Measurements from ENCODE around the gene GABRB1. TPM values are rescaled to one million over a fixed set of nuclear protein-coding genes. Genes with fewer than 3 reads are reported as not detected.

The GABRB1 gene
- total RNA-seq, 1 experiment from 2014 or later, result not detected

DNA sequence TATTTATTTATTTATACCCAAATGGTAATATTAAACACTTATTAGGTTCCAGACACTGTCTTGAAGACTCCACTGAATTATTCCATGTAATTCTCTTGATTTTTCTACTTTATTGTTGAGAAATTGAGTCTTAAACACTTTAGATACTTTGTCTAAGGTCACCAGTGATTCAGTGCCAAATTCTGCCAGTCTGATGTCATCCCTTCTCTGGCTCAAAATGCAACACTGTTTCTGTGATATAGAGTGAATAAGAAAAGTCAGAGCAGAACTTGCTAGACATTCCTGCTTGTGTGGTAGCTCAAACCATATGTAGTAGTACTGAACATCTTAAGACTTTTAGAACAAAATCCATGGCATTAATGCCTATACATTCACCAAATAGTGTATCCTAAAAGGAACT, 164.3 kb downstream of the GABRB1 start:
- Histone ChIP-seq H3K36me3 (ENCODE audit: control insufficient read depth in 1 of 2, insufficient read depth in 2 of 2, low read length in 2 of 2) (no peaks in the 10 kb centered on the region), H2AFZ (ENCODE audit: low read depth, low read length, poor library complexity, severe bottlenecking) (no peak overlapping the region), H3K9me2 (ENCODE audit: insufficient read depth) (no peaks in the 10 kb centered on the region), H3K4me3 (replicated peaks in 1 of 2; ENCODE audit: low read depth in 1 of 2, low read length in 2 of 2) (no peak overlapping the region), H3K9ac (ENCODE audit: low read length) (no peak overlapping the region), H3K79me2 (ENCODE audit: insufficient read depth, low read length) (no peaks in the 10 kb centered on the region), H3K4me1 (ENCODE audit: control insufficient read depth in 1 of 2, insufficient read depth in 2 of 2, low read length in 2 of 2) (no peaks in the 10 kb centered on the region), H4K20me1 (ENCODE audit: insufficient read depth) (no peaks in the 10 kb centered on the region), H3K4me2 (ENCODE audit: low read length) (no peak overlapping the region), H3K27me3 (ENCODE audit: insufficient read depth, low read length) (no peaks in the 10 kb centered on the region), H3K9me3 (ENCODE audit: control insufficient read depth in 1 of 2, insufficient read depth in 1 of 2, low read depth in 1 of 2, low read length in 2 of 2) (no peaks in the 10 kb centered on the region), H3K27ac (ENCODE audit: low read depth, low read length) (no peak overlapping the region)
- no TSS peak for BruUV-seq (replicated peaks)
- no peak for ATAC-seq
- ChIA-PET RAD21 (ENCODE audit: low non-redundant PET in 1 of 2, low total read pairs in 2 of 2, uncharacterized antibody in 2 of 2, unreplicated experiment in 2 of 2) (no interaction called here), CTCF (no interaction called here), POLR2A (no interaction called here)
- intact Hi-C loops (cut with micrococcal nuclease), result no loop called here
- no peak for DNase-seq (ENCODE audit: low read depth, low spot score)
- no peak for TF ChIP-seq POLR2AphosphoS5 (IDR thresholded peaks at IDR 0.05; ENCODE audit: low read depth, low read length)
- no peak for TF ChIP-seq POLR2A (IDR thresholded peaks at IDR 0.05; ENCODE audit: borderline replicate concordance, extremely low read depth, insufficient read depth, insufficient read length)
- no peak for TF ChIP-seq EGR1 (IDR thresholded peaks at IDR 0.05; ENCODE audit: low read depth)
- TF ChIP-seq SP1 (IDR thresholded peaks at IDR 0.05; ENCODE audit: low read depth), result no peak
- no peak for TF ChIP-seq JUND (IDR thresholded peaks at IDR 0.05)
- TF ChIP-seq RAD21 (IDR thresholded peaks at IDR 0.05; ENCODE audit: low read depth), result no peak
- TF ChIP-seq, protein P1, sequence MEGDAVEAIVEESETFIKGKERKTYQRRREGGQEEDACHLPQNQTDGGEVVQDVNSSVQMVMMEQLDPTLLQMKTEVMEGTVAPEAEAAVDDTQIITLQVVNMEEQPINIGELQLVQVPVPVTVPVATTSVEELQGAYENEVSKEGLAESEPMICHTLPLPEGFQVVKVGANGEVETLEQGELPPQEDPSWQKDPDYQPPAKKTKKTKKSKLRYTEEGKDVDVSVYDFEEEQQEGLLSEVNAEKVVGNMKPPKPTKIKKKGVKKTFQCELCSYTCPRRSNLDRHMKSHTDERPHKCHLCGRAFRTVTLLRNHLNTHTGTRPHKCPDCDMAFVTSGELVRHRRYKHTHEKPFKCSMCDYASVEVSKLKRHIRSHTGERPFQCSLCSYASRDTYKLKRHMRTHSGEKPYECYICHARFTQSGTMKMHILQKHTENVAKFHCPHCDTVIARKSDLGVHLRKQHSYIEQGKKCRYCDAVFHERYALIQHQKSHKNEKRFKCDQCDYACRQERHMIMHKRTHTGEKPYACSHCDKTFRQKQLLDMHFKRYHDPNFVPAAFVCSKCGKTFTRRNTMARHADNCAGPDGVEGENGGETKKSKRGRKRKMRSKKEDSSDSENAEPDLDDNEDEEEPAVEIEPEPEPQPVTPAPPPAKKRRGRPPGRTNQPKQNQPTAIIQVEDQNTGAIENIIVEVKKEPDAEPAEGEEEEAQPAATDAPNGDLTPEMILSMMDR (IDR thresholded peaks at IDR 0.05 in 2 of 3, conservative IDR thresholded peaks at IDR 0.05 in 1 of 3; ENCODE audit: borderline replicate concordance in 1 of 3, insufficient read depth in 1 of 3, low read depth in 2 of 3, low read length in 2 of 3), result no peak
- TF ChIP-seq FOSL1 (IDR thresholded peaks at IDR 0.05; ENCODE audit: low read depth), result no peak
- no peak for TF ChIP-seq SIN3A (IDR thresholded peaks at IDR 0.05; ENCODE audit: low read depth)
- no peak for TF ChIP-seq ZNF274 (IDR thresholded peaks at IDR 0.05; ENCODE audit: low read depth, low read length)
- no peak for TF ChIP-seq CBX3 (IDR thresholded peaks at IDR 0.05; ENCODE audit: low read depth)
- TF ChIP-seq, protein P2, sequence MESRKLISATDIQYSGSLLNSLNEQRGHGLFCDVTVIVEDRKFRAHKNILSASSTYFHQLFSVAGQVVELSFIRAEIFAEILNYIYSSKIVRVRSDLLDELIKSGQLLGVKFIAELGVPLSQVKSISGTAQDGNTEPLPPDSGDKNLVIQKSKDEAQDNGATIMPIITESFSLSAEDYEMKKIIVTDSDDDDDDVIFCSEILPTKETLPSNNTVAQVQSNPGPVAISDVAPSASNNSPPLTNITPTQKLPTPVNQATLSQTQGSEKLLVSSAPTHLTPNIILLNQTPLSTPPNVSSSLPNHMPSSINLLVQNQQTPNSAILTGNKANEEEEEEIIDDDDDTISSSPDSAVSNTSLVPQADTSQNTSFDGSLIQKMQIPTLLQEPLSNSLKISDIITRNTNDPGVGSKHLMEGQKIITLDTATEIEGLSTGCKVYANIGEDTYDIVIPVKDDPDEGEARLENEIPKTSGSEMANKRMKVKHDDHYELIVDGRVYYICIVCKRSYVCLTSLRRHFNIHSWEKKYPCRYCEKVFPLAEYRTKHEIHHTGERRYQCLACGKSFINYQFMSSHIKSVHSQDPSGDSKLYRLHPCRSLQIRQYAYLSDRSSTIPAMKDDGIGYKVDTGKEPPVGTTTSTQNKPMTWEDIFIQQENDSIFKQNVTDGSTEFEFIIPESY (IDR thresholded peaks at IDR 0.05; ENCODE audit: extremely low read depth, insufficient replicate concordance, low read length), result no peak
- TF ChIP-seq, protein P3, sequence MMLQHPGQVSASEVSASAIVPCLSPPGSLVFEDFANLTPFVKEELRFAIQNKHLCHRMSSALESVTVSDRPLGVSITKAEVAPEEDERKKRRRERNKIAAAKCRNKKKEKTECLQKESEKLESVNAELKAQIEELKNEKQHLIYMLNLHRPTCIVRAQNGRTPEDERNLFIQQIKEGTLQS (IDR thresholded peaks at IDR 0.05), result no peak
- no peak for TF ChIP-seq YY1 (IDR thresholded peaks at IDR 0.05; ENCODE audit: extremely low read depth, insufficient replicate concordance, low read depth, low read length)
- TF ChIP-seq ELF1 (IDR thresholded peaks at IDR 0.05; ENCODE audit: borderline replicate concordance, low read depth), result no peak

Data from HCT116 (cell line).